ENCODE measurements around the gene CD160.

Gene CD160

GRCh38 chr1:145751491-145752037, 32.3 kb downstream of the CD160 start:
- H3K79me2 ChIP-seq (ENCODE audit: insufficient read depth, low read depth) = no peaks in the 10 kb centered on the region
- H4K20me1 ChIP-seq (ENCODE audit: insufficient read depth) = no peaks in the 10 kb centered on the region
- H2AFZ ChIP-seq (ENCODE audit: low read depth) = no peak overlapping the region
- peaks cover 3% of the 10 kb centered on the region; the same call in 1 of the 2 replicates for H3K36me3 ChIP-seq (ENCODE audit: insufficient read depth)
- no peaks in the 10 kb centered on the region for H3K27me3 ChIP-seq (ENCODE audit: insufficient read depth, low read depth)
- H3K4me1 ChIP-seq (ENCODE audit: low read depth, poor library complexity, severe bottlenecking) = peaks cover 72% of the 10 kb centered on the region
- no peak for TF ChIP-seq CTCF (conservative IDR thresholded peaks at IDR 0.05; ENCODE audit: low read depth, low read length)
- H3K9ac ChIP-seq = no peak overlapping the region
- no peak overlapping the region for H3K27ac ChIP-seq
- no peak overlapping the region for H3K4me2 ChIP-seq
- peak overlapping the region; percentile 23 for H3K4me3 ChIP-seq (IDR thresholded peaks at IDR 0.05; ENCODE audit: insufficient read depth, low read depth, low read length)

GRCh38 chr1:145757420-145757819, 38.1 kb downstream of the CD160 start:
- Histone ChIP-seq H3K79me2 (ENCODE audit: insufficient read depth, low read depth) (no peaks in the 10 kb centered on the region; the same call in 1 of the 2 replicates), H2AFZ (ENCODE audit: low read depth) (no peak overlapping the region), H3K4me1 (ENCODE audit: low read depth, poor library complexity, severe bottlenecking) (peaks cover 15% of the 10 kb centered on the region), H3K36me3 (ENCODE audit: insufficient read depth) (no peaks in the 10 kb centered on the region; the same call in 1 of the 2 replicates), H3K4me2 (no peak overlapping the region), H3K27me3 (ENCODE audit: insufficient read depth, low read depth) (no peaks in the 10 kb centered on the region), H4K20me1 (ENCODE audit: insufficient read depth) (no peaks in the 10 kb centered on the region), H3K4me3 (IDR thresholded peaks at IDR 0.05; ENCODE audit: insufficient read depth, low read depth, low read length) (no peak overlapping the region), H3K9ac (no peak overlapping the region), H3K27ac (no peak overlapping the region)
- no peak for TF ChIP-seq CTCF (conservative IDR thresholded peaks at IDR 0.05; ENCODE audit: low read depth, low read length)

GRCh38 chr1:145758116-145758515, 38.8 kb downstream of the CD160 start:
- Histone ChIP-seq H3K36me3 (ENCODE audit: insufficient read depth) (no peaks in the 10 kb centered on the region; the same call in 1 of the 2 replicates), H3K79me2 (ENCODE audit: insufficient read depth, low read depth) (no peaks in the 10 kb centered on the region; the same call in 1 of the 2 replicates)

GRCh38 chr1:145758575-145758974, 39.3 kb downstream of the CD160 start:
- no peak overlapping the region for H3K9ac ChIP-seq
- no peak overlapping the region for H2AFZ ChIP-seq (ENCODE audit: low read depth)
- peaks cover 14% of the 10 kb centered on the region for H3K4me1 ChIP-seq (ENCODE audit: low read depth, poor library complexity, severe bottlenecking)
- no peak overlapping the region for H3K4me2 ChIP-seq
- no peak overlapping the region for H3K4me3 ChIP-seq (IDR thresholded peaks at IDR 0.05; ENCODE audit: insufficient read depth, low read depth, low read length)
- H3K79me2 ChIP-seq (ENCODE audit: insufficient read depth, low read depth) = no peaks in the 10 kb centered on the region; the same call in 1 of the 2 replicates
- no peaks in the 10 kb centered on the region for H4K20me1 ChIP-seq (ENCODE audit: insufficient read depth)
- no peak for TF ChIP-seq CTCF (conservative IDR thresholded peaks at IDR 0.05; ENCODE audit: low read depth, low read length)
- no peak overlapping the region for H3K27ac ChIP-seq
- H3K36me3 ChIP-seq (ENCODE audit: insufficient read depth) = no peaks in the 10 kb centered on the region; the same call in 1 of the 2 replicates
- no peaks in the 10 kb centered on the region for H3K27me3 ChIP-seq (ENCODE audit: insufficient read depth, low read depth)

More at GRCh38 chr1:145758116-145758515, 38.8 kb downstream of the CD160 start:
- Histone ChIP-seq H3K27ac (no peak overlapping the region), H4K20me1 (ENCODE audit: insufficient read depth) (no peaks in the 10 kb centered on the region), H2AFZ (ENCODE audit: low read depth) (no peak overlapping the region), H3K4me1 (ENCODE audit: low read depth, poor library complexity, severe bottlenecking) (peaks cover 15% of the 10 kb centered on the region), H3K4me3 (IDR thresholded peaks at IDR 0.05; ENCODE audit: insufficient read depth, low read depth, low read length) (no peak overlapping the region), H3K4me2 (no peak overlapping the region), H3K27me3 (ENCODE audit: insufficient read depth, low read depth) (no peaks in the 10 kb centered on the region), H3K9ac (no peak overlapping the region)
- TF ChIP-seq CTCF (conservative IDR thresholded peaks at IDR 0.05; ENCODE audit: low read depth, low read length) = no peak

All from KMS-11 (cell line).